DMS 273 (cell line): ENCODE results near the gene XG.
"Not testable (repeated sequence)": the region's sequence is repeated elsewhere in the genome, so short reads cannot be mapped to it uniquely, and the experiment has no call there.

ENCODE experiments used
- DNase-seq: peaks from one replicate; lab custom pipeline; 2025; ENCODE audit not compliant: unreplicated experiment; lab: John Stamatoyannopoulos, UW

Gene XG

GRCh38 chrX:2732649-2733048 lies 19.2 kb upstream of the XG start:
- DNase-seq = no peak

- no peak for DNase-seq
Measured at GRCh38 chrX:2733286-2733685, 18.6 kb upstream of the XG start.

DNA sequence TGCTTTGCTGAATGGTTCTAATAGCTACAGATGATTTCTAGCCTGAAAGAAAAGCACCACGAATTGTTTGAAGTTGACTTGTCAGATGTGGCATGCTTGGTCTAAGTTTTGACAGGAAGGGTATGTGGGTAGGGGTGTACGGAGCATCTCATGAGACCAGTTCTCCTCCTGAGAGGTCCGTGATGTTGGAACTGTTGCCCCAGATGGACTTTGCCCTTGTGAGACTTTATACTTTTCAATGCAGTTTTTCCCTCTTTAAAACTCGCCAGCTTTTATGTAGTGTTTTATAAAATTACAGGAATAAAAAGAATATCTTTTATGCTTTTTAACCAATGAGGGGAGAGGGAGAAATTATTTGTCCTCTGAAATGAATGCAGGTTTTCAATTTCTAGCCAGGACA lies 16.6 kb upstream of the XG start:
- DNase-seq = no peak

- DNase-seq = no peak
Measured at GRCh38 chrX:2740672-2741071, 11.2 kb upstream of the XG start.

- DNase-seq = no peak
Measured at GRCh38 chrX:2741386-2741785, 10.5 kb upstream of the XG start.

DNA sequence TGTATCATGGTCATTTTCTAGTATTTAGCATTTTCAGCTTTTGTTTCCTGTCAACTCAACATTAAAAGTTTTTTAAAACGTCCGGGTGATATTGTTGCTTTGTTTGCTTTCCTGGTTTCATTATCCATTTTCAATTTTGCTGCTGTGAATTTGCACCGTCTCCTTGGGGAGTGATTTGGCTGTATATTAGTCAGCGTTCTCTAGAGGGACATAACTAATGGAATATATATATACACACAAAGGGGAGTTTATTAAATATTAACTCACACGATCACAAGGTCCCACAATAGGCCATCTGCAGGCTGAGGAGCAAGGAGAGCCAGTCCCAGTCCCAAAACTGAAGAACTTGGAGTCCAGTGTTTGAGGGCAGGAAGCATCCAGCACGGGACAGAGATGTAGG lies 5.6 kb upstream of the XG start:
- not testable (repeated sequence) for DNase-seq

- no peak for DNase-seq
Measured at GRCh38 chrX:2748171-2748814, 3.5 kb upstream of the XG start.

DNA sequence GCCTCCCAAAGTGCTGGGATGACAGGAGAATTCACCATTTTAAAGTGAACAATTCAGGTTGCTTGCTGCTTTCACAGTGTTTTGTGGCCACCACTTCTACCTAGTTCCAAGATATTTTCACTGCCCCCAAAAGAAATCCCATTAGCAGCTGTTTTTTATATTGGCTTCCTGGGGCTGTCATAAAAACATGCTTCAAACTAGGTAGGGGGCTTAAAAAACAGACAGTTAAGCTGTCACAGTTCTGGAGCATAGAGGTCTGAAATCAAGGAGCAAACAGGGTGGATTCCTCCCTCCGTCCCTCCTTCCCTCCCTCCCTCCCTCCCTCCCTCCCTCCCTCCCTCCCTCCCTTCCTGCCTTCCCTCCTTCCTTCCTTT lies 3.0 kb upstream of the XG start:
- DNase-seq = no peak

- no peak for DNase-seq
Measured at GRCh38 chrX:2751291-2751690, 549 bp upstream of the XG start.

DNA sequence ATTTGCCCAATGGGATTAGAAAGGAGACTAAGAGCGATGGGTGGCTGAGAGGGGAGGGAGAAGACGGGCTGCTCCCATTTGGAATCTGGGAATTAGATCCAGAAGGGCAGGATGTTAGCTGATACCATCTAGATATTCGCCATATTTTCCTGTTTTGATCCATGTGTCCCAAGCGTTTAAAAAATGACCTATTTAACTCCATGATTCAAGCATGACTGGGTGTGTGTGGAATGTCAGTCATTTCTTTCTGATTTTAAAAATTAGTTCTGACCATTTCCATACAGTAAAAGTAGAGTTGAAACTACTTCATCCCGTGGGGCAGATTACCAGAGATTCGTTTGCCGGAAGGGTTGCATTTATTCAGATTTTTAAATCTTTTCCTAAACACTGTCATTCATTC lies 601 bp downstream of the XG start:
- not testable (repeated sequence) for DNase-seq

DNA sequence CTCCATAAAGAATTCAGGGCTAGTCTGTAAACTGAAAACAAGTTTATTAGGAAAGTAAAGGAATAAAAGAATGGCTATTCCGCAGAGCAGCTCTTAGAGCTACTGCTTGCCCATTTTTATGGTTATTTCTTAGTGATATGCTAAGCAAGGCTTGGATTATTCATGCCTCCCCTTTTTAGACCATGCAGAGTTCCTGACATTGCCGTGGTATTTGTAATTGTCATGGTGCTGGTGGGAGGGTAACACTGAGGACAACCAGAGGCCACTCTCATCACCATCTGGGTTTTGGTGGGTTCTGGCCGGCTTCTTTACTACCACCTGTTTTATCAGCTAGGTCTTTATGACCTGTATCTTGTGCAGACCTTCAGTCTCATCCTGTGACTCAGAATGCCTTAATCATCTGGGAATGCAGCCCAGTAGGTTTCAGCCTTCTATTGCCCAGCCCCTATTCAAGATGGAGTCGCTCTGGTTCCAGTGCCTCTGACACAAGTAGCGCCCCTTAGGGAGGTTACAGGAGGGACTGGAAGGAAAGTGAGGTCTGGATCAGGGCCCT lies 3.4 kb downstream of the XG start:
- DNase-seq = not testable (repeated sequence)

GRCh38 chrX:2756548-2756947 lies 4.7 kb downstream of the XG start:
- DNase-seq = no peak

GRCh38 chrX:2761246-2761645 lies 9.4 kb downstream of the XG start:
- DNase-seq = no peak

GRCh38 chrX:2762671-2763070 lies 10.8 kb downstream of the XG start:
- DNase-seq = not testable (repeated sequence)

DNA sequence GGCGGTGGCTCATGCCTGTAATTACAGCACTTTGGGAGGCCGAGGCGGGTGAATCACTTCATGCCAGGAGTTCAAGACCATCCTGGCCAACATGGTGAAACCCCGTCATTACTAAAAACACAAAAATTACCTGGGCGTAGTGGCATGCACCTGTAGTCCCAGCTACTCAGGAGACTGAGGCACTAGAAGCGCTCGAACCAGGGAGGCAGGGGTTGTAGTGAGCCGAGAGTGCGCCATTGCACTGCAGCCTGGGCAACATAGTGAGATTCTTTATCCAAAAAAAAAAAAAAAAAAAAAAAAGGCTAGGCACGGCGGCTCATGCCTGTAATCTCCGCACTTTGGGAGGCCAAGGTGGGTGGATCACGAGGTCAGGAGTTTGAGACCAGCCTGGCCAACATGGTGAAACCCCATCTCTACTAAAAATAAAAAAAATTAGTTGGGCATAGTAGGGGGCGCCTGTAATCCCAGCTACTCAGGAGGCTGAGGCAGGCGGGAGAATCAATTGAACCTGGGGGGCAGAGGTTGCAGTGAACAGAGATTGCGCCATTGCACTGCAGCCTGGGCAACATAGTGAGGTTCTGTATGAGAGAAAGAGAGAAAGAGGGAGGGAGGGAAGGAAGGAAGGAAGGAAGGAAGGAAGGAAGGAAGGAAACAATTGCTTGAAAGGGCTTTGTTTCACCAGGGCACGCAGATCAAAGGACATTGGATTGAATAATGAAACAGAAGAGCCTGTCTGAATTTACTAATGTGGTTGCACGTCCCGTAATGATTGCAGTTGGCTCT lies 13.1 kb downstream of the XG start:
- DNase-seq = not testable (repeated sequence)

- DNase-seq = no peak
Measured at GRCh38 chrX:2765549-2765830, 13.7 kb downstream of the XG start.

DNA sequence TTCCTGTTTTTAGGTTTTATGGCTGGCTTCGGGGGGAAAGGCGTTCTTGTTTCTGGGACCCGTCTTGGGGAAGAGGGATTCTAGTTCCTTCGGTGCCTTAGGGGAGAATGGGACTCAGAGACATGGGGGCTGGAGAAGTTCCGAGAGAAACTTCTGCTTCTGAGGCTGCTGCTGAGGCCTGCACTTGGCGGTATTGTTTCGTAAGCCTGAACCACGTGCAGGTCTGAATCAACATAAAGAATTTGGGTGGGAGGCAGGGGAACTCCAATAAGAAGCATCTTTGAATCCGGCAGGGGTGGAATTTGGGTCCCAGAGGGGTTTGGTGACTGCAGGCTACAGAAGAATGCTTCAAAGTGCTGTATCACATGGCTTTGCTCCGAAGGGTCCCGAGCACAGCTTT lies 15.1 kb downstream of the XG start:
- no peak for DNase-seq

- DNase-seq = peak; percentile 45
Measured at GRCh38 chrX:2767631-2768455, 16.0 kb downstream of the XG start.

- no peak for DNase-seq
Measured at GRCh38 chrX:2769615-2770014, 17.8 kb downstream of the XG start.

GRCh38 chrX:2773166-2774055 lies 21.6 kb downstream of the XG start:
- DNase-seq = not testable (repeated sequence)

DNA sequence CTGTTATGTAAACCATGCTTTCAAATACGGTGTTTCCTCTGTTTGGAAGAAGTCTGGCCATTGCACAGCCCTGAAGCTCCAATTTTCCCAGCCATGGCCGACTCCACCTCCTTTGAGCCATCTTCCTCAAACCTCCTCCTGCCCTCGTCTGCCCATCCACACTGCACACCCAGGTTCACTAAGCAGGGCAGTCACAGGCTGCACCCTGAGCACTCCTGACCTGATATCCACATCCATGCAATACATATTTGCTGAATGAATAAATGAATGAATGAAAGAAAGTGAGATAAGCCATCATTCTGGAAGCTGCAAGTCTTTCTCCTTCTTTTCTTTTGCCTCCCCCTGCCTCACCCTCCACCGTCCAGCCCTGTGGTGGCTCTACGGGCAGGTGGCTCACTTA lies 22.2 kb downstream of the XG start:
- DNase-seq = no peak
